GM19372 (cell line): Measurements from ENCODE around the gene TPSB2.
"Not testable (repeated sequence)": the region's sequence is repeated elsewhere in the genome, so short reads cannot be mapped to it uniquely, and the experiment has no call there.

Source experiments
- ATAC-seq: cut with Tn5 transposase; IDR thresholded peaks from one replicate; pipeline ENCODE4 v1.9.1; 2021; ENCODE audit warnings: mild to moderate bottlenecking, low read depth, moderate library complexity; ENCODE audit not compliant: unreplicated experiment

TPSB2 gene

GRCh38 chr16:1189455-1189854, 40.5 kb downstream of the TPSB2 start:
- ATAC-seq: no peak

- ATAC-seq: no peak
Observed at GRCh38 chr16:1188432-1189189, 41.4 kb downstream of the TPSB2 start.

- not testable (repeated sequence) for ATAC-seq
Observed at GRCh38 chr16:1185460-1186207, 44.4 kb downstream of the TPSB2 start.

GRCh38 chr16:1184980-1185379, 45.0 kb downstream of the TPSB2 start:
- no peak for ATAC-seq

GRCh38 chr16:1184156-1184868, 45.7 kb downstream of the TPSB2 start:
- ATAC-seq: no peak

GRCh38 chr16:1182950-1183907, 46.8 kb downstream of the TPSB2 start:
- no peak for ATAC-seq

GRCh38 chr16:1182316-1182671, 47.7 kb downstream of the TPSB2 start:
- ATAC-seq: no peak

GRCh38 chr16:1181404-1182315, 48.3 kb downstream of the TPSB2 start:
- no peak for ATAC-seq

- ATAC-seq: no peak
Observed at GRCh38 chr16:1180549-1181403, 49.2 kb downstream of the TPSB2 start.
